GM15510 (cell line): ENCODE measurements around the gene RAB6B.

ENCODE experiments used
- POLR2A ChIP-seq: IDR thresholded peaks from 3 replicates; pipeline ENCODE4 v1.6.1; 2011; ENCODE audit warnings: borderline replicate concordance; ENCODE audit not compliant: insufficient read length; ENCODE audit errors: extremely low read depth

Gene RAB6B

DNA sequence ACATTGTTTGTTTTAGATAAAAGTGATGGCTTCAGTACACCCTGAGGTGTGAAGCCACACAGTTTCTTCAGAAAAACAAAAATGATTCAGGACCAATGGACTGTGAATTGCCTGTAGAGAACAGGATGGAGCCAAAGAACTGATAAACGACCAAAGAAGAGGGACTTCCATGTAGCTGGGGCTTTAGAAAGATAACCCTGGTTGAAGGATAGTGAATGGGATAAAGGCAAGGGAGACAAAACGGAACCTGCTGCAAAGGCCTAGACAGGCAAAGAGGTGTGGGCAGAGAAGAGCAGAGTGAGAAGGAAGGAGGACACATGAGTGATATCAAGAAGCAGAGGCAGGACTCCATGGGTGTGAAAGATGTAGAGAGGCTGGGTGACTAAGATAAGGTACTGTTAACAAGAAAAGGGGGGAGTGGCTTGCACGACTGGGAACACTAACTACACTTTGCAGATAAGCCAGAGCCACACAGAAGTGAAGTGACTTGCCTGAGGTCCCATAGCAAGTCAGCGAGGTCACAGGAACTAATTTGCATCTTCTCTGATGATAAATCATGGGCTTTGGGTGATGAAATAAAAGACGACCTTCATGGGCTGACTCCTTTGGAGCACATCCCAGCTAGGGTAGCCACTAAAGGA lies 44.3 kb downstream of the RAB6B start:
- TF ChIP-seq POLR2A = no peak

DNA sequence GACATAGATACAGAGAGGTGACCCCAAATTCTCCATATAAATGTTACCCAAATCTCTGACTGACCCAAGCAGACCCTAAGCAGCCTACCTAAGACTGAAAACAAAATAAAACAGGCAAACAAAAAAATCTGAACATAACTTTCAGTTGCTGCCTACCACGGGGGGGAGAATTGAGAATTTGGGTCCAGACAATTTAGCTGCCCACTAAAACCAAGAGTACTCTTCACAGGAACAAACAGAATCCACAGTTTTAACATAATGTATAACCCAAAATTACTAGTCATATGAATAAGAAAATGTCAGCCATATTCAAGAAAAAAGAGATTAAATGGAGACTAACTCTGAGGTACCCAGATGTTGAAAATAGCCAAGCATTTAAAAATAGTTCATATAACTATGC lies 45.6 kb downstream of the RAB6B start:
- no peak for TF ChIP-seq POLR2A

- no peak for TF ChIP-seq POLR2A
Measured at GRCh38 chr3:133849346-133849745, 46.3 kb downstream of the RAB6B start.

GRCh38 chr3:133845127-133845526 lies 50.6 kb downstream of the RAB6B start:
- TF ChIP-seq POLR2A = no peak

- TF ChIP-seq POLR2A = no peak
Measured at GRCh38 chr3:133843634-133844033, 52.0 kb downstream of the RAB6B start.

DNA sequence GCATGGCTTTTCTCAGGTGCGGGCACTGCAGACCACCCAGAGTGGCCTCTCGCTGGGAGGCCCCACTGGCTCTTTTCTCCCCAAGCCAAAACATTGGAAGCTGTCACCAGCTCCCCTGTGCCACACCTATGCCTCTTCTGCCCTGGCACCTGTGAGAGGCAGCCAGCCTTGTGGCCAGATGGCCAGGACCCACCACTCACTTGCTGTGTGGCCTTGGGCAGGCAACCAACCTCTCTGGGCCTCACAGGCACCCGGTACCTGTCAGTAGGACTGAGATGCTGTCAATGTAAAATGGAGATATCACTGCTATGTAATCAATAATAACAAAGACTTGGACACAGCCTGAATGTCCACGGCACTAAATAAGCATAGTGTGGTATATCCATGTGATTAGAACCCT lies 53.5 kb downstream of the RAB6B start:
- no peak for TF ChIP-seq POLR2A

DNA sequence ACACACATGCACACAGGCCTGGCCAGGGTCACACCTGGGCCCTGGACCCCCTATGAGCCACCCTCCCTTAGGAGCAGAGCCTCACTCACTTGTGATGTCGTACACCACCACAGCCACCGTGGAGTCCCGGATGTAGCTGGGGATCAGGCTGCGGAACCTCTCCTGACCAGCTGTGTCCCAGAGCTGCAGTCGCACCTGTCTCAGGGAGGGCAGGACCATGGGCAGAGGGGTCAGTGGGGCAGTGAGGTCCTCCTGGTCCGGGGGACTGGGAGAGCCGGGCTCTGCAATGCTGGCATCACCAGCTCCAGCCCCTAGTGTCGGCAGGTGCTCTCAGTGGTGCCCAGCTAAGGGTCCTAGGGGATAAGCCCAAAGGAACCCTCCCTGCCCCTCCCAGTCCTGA lies 54.5 kb downstream of the RAB6B start:
- TF ChIP-seq POLR2A = no peak

DNA sequence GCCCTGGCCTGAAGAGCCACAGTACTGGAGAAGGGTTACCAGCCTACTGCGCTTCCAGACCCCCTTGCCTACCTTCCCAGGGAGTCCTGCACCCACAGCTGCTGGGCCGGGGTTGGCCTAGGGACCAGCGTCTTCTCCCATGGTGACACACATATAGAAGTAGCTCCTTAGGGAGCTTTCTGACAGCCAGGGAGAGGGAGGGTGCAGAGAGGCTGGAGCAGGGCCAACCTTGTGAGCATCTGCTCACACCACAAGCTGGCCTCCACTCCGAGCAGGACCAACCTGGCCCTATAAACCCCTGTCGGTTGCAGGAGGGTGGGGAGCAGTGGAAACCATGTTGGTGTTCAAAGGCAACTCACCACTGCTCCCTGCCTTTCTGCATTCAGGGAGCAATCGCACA lies 54.9 kb downstream of the RAB6B start:
- TF ChIP-seq POLR2A = no peak

- no peak for TF ChIP-seq POLR2A
Measured at GRCh38 chr3:133840055-133840737, 55.5 kb downstream of the RAB6B start.

DNA sequence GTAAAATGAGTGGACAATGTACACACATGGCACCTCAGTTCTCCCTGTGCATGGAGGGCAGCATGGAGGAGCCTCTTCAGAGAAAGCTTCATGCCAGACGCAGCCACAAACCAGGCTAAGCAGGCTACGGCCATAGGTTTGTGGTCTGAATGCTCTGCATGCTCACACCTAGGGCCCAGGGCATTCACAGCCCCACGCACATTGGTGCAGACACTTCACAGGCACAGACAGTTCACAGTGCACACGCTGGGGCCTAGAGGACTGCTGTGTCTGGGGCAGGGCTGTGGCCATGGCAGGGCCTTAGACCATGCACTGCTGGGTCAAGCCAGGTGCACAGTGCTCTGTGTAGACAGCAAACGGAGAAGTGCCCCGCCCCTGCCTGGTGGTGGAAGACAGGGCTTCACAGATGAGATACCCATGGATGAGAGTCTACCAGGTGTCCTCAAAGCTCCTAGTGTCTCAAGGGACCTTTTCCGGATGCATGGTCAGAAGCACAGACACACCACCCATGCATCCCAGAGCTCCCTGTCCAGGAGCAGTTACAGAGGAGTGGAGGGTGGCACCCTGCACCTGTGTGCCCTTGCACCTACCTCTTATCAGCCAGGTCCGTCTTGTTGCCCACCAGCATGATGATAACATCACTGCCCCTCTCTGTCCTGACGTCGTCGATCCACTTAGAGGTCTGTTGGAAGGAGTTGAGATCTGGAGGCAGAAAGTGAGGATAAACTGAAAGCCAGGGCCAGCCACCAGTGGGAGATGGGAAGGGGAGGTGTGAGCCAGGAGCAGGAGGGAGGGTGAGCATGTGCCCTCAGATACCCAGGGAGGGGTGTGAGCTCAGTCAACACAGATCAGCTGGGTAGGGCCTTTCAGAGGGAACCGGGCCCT lies 56.5 kb downstream of the RAB6B start:
- TF ChIP-seq POLR2A = no peak

DNA sequence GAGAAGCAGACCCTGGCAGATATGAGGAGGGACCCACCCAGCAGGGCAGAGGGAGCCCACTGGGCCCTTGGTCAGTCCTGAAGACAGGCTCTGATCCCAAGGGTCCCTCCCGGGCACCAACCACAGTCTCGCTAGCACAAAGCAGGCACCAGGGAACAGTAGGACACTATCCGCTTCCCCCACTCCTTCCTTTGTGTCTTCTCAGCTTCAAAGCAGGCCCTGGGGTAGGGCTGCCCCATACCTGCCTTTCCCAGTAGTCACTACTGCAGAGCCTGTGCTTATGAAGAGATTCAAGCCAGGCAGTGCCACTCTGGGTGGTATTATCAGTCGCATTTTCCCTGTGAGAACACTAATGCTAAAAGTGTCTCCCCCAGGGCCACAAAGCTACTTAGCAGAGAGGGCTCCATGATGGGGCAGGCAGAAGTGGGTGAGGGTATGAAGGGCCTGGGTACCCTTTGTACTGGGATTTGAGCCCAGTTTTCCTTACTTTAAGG lies 57.3 kb downstream of the RAB6B start:
- TF ChIP-seq POLR2A = no peak

DNA sequence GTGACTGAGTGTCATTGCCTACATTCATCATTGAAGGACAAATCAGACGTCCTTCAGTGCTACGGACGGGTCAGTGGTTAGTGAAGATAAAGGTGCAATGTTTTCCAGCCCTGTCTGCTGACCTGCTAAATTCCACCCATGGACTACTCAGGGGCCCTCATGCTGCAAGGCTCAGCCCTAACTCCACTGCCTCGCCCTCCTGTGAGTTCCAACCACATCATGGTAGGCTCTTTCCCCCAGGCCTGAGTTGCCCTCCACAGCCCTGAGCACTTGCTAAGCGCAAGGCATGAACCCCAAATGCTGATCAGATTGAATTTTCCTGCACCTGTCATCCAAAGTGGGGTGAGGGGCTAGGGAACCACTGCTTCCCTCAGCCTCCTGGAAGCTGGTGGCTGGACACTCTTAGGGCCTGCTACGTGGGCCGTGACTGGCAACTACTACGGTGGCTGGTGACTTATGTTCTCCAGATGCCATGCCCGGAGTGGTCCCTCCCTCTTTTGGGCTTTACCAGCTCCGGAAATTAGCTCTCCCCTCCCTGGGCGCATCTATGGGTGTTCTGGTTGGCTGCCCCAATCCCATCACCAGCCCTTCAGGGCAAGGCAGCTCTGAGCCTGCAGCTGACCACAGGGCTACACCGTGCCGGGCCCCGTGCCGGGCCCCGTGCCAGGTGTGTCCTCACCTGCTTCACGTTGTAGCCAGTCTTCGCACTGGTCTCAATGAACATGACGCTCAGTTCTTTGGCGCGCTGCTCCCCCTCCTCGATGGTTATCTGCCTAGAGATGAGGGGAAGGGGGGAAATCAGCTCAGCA lies 58.0 kb downstream of the RAB6B start:
- TF ChIP-seq POLR2A = no peak

- no peak for TF ChIP-seq POLR2A
Measured at GRCh38 chr3:133836497-133837158, 59.1 kb downstream of the RAB6B start.

DNA sequence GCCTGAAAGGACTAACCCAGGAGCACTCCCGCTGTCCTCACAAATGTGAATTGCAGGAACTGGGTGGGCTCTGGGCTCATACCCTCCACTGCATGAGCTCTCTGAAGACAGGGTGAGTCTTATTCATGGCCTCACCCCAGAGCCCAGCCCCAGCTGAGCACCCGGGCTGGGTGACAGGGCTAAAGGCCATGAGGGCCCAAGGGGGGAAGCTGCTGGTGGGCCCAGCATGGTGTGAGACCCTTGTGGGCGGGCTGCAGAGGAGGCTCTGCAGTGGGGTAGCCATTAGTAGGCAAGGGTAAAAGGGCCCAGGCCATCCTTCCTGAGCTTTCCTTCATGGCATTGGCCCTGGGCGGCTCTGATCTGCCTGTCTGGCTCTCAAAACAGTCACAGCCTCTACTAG lies 59.7 kb downstream of the RAB6B start:
- no peak for TF ChIP-seq POLR2A
